ENCODE results near the gene RTN4RL1.
"Not testable (repeated sequence)": the region's sequence is repeated elsewhere in the genome, so short reads cannot be mapped to it uniquely, and the experiment has no call there.

RTN4RL1 gene

DNA sequence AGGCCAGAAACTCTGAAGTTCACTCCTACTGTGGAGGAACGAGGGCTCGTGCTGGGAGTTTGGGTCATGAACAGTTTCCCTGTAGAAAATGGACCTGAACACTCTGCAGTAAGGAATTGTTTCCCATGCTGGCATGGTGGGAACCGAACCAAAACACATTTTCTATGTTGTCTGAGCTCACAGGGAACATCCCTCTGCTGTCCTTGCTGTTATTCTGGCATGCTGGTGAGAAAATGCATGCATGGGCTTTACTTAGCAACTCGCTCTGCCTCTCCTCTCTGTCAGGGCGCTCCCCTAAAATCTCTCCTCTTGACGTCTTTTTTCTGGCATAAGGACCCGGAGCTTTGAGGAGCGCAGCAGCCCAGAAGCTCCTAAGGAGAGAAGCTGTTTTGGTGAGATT, 5.4 kb downstream of the RTN4RL1 start:
- H3K4me3 ChIP-seq (ENCODE audit: low read length) = no peak overlapping the region
- peaks cover 81% of the 10 kb centered on the region for H3K27me3 ChIP-seq (ENCODE audit: insufficient read depth, low read length)
- H3K4me1 ChIP-seq (ENCODE audit: insufficient read depth, low read length) = peaks cover 12% of the 10 kb centered on the region
- H3K9ac ChIP-seq (ENCODE audit: low read depth, low read length) = no peak overlapping the region
- no peak overlapping the region for H3K27ac ChIP-seq (ENCODE audit: low read depth, low read length)
- WGBS = 90% methylated on average over 8 of the region's 8 CpGs
- H3K36me3 ChIP-seq (ENCODE audit: insufficient read depth, low read length) = no peaks in the 10 kb centered on the region
- no peaks in the 10 kb centered on the region for H3K9me3 ChIP-seq (ENCODE audit: insufficient read depth, low read depth, low read length)

DNA sequence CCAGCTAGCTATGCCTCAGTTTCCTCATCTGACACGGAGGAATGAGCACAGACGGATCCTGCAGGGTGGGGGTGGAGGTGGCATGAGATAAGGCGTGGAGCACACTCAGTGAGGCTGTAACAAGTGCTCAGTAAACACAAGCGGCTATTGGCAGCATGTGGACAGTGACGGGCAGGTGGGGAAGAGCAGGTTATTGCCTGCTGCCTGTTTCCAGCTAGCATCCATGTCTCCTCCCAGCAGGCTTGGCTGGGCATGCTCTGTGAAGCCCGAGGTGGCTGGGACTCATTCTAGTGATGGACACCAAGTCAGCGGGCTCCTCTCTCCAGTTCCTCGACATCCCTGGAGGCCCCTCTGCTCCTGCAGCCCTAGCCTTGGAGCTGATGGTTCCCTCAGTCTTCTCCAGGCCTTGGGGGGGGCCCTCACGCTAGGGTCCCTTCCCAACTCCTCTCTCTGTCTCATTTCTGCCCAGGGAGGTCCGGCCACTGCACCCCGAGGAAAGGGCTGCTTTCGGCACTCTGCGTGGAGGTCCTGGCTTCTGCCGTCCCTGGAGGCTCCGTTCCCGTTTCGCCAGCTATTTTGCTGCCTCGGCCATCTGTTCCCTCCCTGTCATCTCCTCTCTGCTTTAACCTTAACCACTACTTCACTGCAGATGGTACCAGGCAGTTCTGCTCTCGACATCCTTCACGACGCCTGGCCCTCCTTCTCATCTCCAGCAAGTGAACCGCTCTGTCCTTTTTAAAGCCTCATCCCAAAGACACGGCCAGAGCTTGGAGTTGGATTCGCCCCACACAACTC, 6.2 kb downstream of the RTN4RL1 start:
- WGBS = 89% methylated on average over 24 of the region's 24 CpGs
- H3K9ac ChIP-seq (ENCODE audit: low read depth, low read length) = no peak overlapping the region
- no peak overlapping the region for H3K27ac ChIP-seq (ENCODE audit: low read depth, low read length)
- peaks cover 7% of the 10 kb centered on the region for H3K4me1 ChIP-seq (ENCODE audit: insufficient read depth, low read length)
- H3K27me3 ChIP-seq (ENCODE audit: insufficient read depth, low read length) = peaks cover 78% of the 10 kb centered on the region
- H3K36me3 ChIP-seq (ENCODE audit: insufficient read depth, low read length) = no peaks in the 10 kb centered on the region
- no peaks in the 10 kb centered on the region for H3K9me3 ChIP-seq (ENCODE audit: insufficient read depth, low read depth, low read length)
- no peak overlapping the region for H3K4me3 ChIP-seq (ENCODE audit: low read length)

DNA sequence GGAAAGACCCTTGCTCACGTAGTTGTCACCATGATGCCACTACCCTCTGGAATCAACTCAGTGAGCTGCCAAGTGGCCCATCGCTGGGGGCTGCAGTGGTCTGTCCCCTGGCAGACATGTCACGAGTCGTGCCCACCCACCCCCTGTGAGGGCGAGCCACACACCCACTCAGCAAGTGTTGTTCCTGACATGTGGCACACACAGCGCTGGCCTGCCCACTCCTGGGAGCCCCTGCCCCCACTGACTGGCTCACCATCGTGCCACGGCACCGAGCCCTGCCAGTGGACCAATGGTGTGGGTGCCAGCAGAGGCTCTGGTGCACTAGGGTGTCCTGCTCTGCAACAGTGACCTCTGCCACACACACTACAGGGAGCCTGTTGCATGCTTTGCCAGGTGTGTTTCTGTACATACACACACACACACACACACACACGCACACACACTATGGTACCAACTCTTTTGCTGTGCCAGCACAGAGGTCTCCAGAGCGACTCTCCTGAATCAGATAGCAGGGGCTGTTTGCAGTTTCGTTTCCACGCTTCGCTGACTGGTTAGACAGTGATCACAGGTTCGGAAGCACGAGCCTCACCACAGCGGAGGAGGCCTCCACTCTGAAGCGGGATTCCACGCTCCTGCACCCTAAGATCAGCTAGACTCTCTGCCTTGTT, 7.7 kb downstream of the RTN4RL1 start:
- H3K4me3 ChIP-seq (ENCODE audit: low read length) = no peak overlapping the region
- 92% methylated on average over 19 of the region's 19 CpGs for WGBS
- no peak overlapping the region for H3K27ac ChIP-seq (ENCODE audit: low read depth, low read length)
- H3K36me3 ChIP-seq (ENCODE audit: insufficient read depth, low read length) = no peaks in the 10 kb centered on the region
- peaks cover 68% of the 10 kb centered on the region for H3K27me3 ChIP-seq (ENCODE audit: insufficient read depth, low read length)
- no peaks in the 10 kb centered on the region for H3K4me1 ChIP-seq (ENCODE audit: insufficient read depth, low read length)
- no peak overlapping the region for H3K9ac ChIP-seq (ENCODE audit: low read depth, low read length)
- no peaks in the 10 kb centered on the region for H3K9me3 ChIP-seq (ENCODE audit: insufficient read depth, low read depth, low read length)

GRCh38 chr17:2016494-2016893, 8.6 kb downstream of the RTN4RL1 start:
- Histone ChIP-seq H3K9me3 (ENCODE audit: insufficient read depth, low read depth, low read length) (no peaks in the 10 kb centered on the region), H3K4me1 (ENCODE audit: insufficient read depth, low read length) (peaks cover 2% of the 10 kb centered on the region; the same call in 1 of the 2 replicates), H3K9ac (ENCODE audit: low read depth, low read length) (no peak overlapping the region), H3K27me3 (ENCODE audit: insufficient read depth, low read length) (peaks cover 60% of the 10 kb centered on the region), H3K4me3 (ENCODE audit: low read length) (no peak overlapping the region), H3K27ac (ENCODE audit: low read depth, low read length) (no peak overlapping the region), H3K36me3 (ENCODE audit: insufficient read depth, low read length) (no peaks in the 10 kb centered on the region)
- WGBS = 89% methylated on average over 20 of the region's 20 CpGs

GRCh38 chr17:2015314-2015713, 9.8 kb downstream of the RTN4RL1 start:
- H3K4me3 ChIP-seq (ENCODE audit: low read length) = no peak overlapping the region
- peaks cover 7% of the 10 kb centered on the region; the same call in 1 of the 2 replicates for H3K4me1 ChIP-seq (ENCODE audit: insufficient read depth, low read length)
- no peaks in the 10 kb centered on the region for H3K36me3 ChIP-seq (ENCODE audit: insufficient read depth, low read length)
- H3K9me3 ChIP-seq (ENCODE audit: insufficient read depth, low read depth, low read length) = no peaks in the 10 kb centered on the region
- H3K9ac ChIP-seq (ENCODE audit: low read depth, low read length) = no peak overlapping the region
- no peak overlapping the region for H3K27ac ChIP-seq (ENCODE audit: low read depth, low read length)
- H3K27me3 ChIP-seq (ENCODE audit: insufficient read depth, low read length) = peaks cover 51% of the 10 kb centered on the region
- WGBS = 92% methylated on average over 14 of the region's 14 CpGs

DNA sequence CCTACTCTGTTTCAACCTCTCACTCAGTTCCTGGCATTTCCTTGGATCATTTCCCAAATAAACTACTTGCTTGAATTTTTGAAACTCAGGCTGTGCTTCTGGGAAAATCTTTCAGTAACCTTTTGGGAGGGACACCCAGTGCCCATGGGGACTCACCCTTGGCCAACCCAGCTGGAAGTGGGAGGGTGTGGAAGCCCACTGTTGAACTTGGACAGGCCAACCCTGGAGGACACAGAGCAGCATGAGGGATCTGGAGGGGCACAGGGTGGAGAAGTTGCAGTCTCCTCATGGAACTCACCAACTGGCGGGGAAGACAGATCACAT, 11.2 kb downstream of the RTN4RL1 start:
- Histone ChIP-seq H3K9me3 (ENCODE audit: insufficient read depth, low read depth, low read length) (no peaks in the 10 kb centered on the region), H3K9ac (ENCODE audit: low read depth, low read length) (no peak overlapping the region), H3K4me3 (ENCODE audit: low read length) (no peak overlapping the region), H3K36me3 (ENCODE audit: insufficient read depth, low read length) (no peaks in the 10 kb centered on the region), H3K27ac (ENCODE audit: low read depth, low read length) (no peak overlapping the region), H3K4me1 (ENCODE audit: insufficient read depth, low read length) (peaks cover 7% of the 10 kb centered on the region; the same call in 1 of the 2 replicates), H3K27me3 (ENCODE audit: insufficient read depth, low read length) (peaks cover 38% of the 10 kb centered on the region)
- 91% methylated on average over 1 of the region's 1 CpG for WGBS

DNA sequence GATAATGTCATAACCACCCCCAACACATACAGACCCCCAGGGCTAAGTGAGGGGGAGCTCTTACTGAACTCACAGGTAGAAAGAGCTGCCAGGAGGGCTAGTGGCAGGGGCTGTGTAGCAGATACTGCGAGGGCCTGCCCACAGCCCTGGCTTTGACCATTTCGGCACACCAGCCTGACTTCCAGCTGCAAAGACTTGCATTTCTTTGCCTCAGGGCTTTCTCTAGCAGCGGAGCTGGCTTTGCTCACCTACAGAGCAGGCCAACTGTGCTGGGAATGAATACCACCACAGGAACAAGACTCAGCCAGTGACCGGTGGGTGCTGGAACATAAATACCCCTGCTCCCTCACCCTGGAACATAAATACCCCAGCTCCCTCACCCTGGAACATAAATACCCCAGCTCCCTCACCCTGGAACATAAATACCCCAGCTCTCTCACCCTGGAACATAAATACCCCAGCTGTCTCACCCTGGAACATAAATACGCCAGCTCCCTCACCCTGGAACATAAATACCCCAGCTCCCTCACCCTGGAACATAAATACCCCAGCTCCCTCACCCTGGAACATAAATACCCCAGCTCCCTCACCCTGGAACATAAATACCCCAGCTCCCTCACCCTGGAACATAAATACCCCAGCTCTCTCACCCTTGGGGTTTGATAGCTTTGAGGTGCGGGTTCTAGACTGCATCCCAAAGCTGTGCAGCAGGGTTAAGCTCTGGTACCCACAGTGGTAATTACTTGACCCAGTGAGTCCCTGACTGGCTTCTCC, 11.7 kb downstream of the RTN4RL1 start:
- H3K9me3 ChIP-seq (ENCODE audit: insufficient read depth, low read depth, low read length); H3K27ac ChIP-seq (ENCODE audit: low read depth, low read length); H3K9ac ChIP-seq (ENCODE audit: low read depth, low read length); H3K4me3 ChIP-seq (ENCODE audit: low read length); H3K36me3 ChIP-seq (ENCODE audit: insufficient read depth, low read length); H3K4me1 ChIP-seq (ENCODE audit: insufficient read depth, low read length): not testable (repeated sequence)
- 70% methylated on average over 6 of the region's 6 CpGs for WGBS
- peaks cover 32% of the 10 kb centered on the region for H3K27me3 ChIP-seq (ENCODE audit: insufficient read depth, low read length)

- Histone ChIP-seq H3K9me3 (ENCODE audit: insufficient read depth, low read depth, low read length) (no peaks in the 10 kb centered on the region), H3K27ac (ENCODE audit: low read depth, low read length) (no peak overlapping the region), H3K4me1 (ENCODE audit: insufficient read depth, low read length) (peaks cover 7% of the 10 kb centered on the region; the same call in 1 of the 2 replicates), H3K27me3 (ENCODE audit: insufficient read depth, low read length) (peaks cover 23% of the 10 kb centered on the region), H3K4me3 (ENCODE audit: low read length) (no peak overlapping the region), H3K9ac (ENCODE audit: low read depth, low read length) (no peak overlapping the region), H3K36me3 (ENCODE audit: insufficient read depth, low read length) (no peaks in the 10 kb centered on the region)
- WGBS = 94% methylated on average over 3 of the region's 4 CpGs
These were observed 12.6 kb downstream of the RTN4RL1 start for GRCh38 chr17:2012499-2012898.

DNA sequence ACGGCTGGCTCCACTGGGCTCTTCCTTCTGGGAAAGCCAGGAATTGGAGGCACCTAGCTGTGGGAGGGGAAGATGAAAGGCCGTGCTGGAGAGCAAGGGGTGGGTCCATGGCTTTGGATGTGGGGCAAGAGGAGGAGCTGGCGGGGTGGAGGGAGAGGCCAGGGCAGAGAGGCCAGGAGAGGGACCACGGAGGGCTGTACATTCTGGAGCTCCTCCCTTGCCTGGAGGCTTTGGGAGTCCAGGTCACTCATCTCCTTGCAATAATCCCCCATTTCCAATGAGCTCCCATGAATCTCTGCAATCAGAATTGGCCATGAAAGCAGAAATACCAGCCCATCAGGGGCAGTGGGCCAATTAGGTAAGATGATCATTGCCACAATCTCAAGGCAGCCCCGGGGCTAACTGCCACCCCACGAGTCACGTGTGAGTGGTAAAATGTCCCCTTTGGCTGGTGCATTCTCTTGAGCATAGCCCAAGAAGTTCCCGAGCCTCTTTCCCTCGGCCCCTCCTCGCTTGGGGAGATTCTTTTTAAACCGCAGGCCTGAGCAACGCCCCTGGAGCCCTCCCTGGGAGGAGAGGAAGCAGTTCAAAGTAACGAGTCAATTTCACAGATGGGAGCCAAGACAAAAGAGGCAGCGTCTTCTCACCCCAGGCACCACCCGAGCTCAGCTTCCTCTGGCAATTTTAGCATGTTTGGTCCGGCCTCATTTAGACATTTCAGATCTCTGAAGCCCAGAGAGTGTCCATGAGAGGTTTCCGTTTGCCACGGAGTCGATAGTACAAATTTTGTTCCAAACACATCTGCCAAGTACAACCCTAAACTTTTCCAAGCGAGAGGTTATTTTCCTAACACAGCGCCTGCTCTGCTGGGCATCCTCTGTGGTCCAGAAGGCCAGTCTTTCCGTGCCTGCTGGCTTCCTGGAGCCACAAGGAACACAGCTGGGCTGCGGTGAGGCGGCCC, 13.4 kb downstream of the RTN4RL1 start:
- 19% methylated on average over 24 of the region's 24 CpGs for WGBS
- no peak overlapping the region for H3K27ac ChIP-seq (ENCODE audit: low read depth, low read length)
- H3K9ac ChIP-seq (ENCODE audit: low read depth, low read length) = no peak overlapping the region
- H3K4me1 ChIP-seq (ENCODE audit: insufficient read depth, low read length) = peaks cover 7% of the 10 kb centered on the region; the same call in 1 of the 2 replicates
- 0 out of 2 replicates have a peak overlapping the region, but pooled peaks have one; percentile 3 for H3K4me3 ChIP-seq (ENCODE audit: low read length)
- H3K36me3 ChIP-seq (ENCODE audit: insufficient read depth, low read length) = no peaks in the 10 kb centered on the region
- peaks cover 17% of the 10 kb centered on the region for H3K27me3 ChIP-seq (ENCODE audit: insufficient read depth, low read length)
- no peaks in the 10 kb centered on the region for H3K9me3 ChIP-seq (ENCODE audit: insufficient read depth, low read depth, low read length)

DNA sequence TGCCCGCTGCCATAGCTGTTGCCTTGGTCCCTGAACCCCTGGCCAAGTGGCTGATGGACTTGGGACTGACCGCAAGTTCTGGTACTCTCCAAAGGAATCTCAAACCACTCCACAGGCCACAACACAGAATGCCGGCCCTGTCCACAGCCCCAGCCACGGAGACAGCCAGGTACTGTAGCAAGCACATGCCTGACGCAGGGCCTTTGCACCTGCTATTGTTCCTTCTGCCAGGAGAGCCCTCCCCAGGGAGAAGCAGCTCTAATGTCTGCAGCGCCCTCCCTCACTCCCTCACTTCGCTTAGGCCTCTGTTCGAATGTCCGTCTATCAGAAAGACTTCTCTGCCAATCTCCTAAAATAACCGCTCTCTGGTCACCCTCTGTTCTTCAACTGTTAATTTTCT, 15.4 kb downstream of the RTN4RL1 start:
- Histone ChIP-seq H3K9me3 (ENCODE audit: insufficient read depth, low read depth, low read length) (no peaks in the 10 kb centered on the region), H3K4me1 (ENCODE audit: insufficient read depth, low read length) (peaks cover 7% of the 10 kb centered on the region; the same call in 1 of the 2 replicates), H3K36me3 (ENCODE audit: insufficient read depth, low read length) (no peaks in the 10 kb centered on the region), H3K4me3 (ENCODE audit: low read length) (no peak overlapping the region), H3K27ac (ENCODE audit: low read depth, low read length) (no peak overlapping the region), H3K9ac (ENCODE audit: low read depth, low read length) (no peak overlapping the region), H3K27me3 (ENCODE audit: insufficient read depth, low read length) (peaks cover 13% of the 10 kb centered on the region)
- 94% methylated on average over 10 of the region's 10 CpGs for WGBS
